ENCODE results near the gene ANK3.

GRCh38 chr10:60044242-60044641, 345.4 kb downstream of the ANK3 start:
- TF ChIP-seq CTCF (IDR thresholded peaks at IDR 0.05; ENCODE audit: low read depth, low read length) (no peak), POLR2A (IDR thresholded peaks at IDR 0.05; ENCODE audit: extremely low read depth, insufficient read length) (no peak), MAX (IDR thresholded peaks at IDR 0.05; ENCODE audit: low read depth, low read length) (no peak), MYC (IDR thresholded peaks at IDR 0.05; ENCODE audit: low read depth, low read length) (no peak)
